Stimulated activated CD4-positive, alpha-beta T cell treated with anti-CD3 and anti-CD28 coated beads, TNF-alpha, amount 100 ng/mL, for 1 hour (primary cell): Measurements from ENCODE around the gene GPR107.

Experiments
- DNase-seq, 3 donors: peaks; one replicate each; pipeline ENCODE4 v3.0.0-alpha.2; 2020; ENCODE audit warnings: low read depth in 3 of 3, low spot score in 1 of 3

Gene GPR107

GRCh38 chr9:130107234-130107861 lies 53.6 kb downstream of the GPR107 start:
- peak; percentile 62 to 74 (median 65) for DNase-seq

GRCh38 chr9:130107955-130108354 lies 54.2 kb downstream of the GPR107 start:
- DNase-seq = no peak

- DNase-seq = no peak
These were observed 56.5 kb downstream of the GPR107 start for GRCh38 chr9:130110166-130110565.

GRCh38 chr9:130110596-130111021 lies 56.9 kb downstream of the GPR107 start:
- DNase-seq = no peak

- no peak for DNase-seq
These were observed 58.3 kb downstream of the GPR107 start for GRCh38 chr9:130111786-130112537.

GRCh38 chr9:130112538-130113151 lies 58.9 kb downstream of the GPR107 start:
- DNase-seq = no peak

DNA sequence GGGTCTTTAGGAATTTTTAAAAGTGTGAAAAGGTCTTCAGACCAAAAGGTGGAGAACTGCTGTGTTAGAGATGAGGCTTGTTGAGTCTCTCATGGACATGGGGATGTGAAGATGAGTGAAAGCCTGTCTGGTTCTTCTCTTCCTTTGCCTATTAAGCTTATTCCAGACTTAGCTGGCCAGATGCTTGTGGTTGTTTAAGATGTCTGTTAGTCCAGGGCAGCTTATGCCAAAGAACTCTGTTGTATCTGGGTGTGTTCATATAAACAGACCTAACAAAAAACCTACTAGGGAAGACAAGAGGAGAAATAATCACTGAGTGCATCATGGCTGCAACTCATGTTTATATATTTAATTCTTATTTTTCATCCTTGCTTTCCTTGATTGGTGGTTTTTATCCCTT lies 61.0 kb downstream of the GPR107 start:
- DNase-seq = no peak

- DNase-seq = no peak
These were observed 62.6 kb downstream of the GPR107 start for GRCh38 chr9:130116346-130116745.

DNA sequence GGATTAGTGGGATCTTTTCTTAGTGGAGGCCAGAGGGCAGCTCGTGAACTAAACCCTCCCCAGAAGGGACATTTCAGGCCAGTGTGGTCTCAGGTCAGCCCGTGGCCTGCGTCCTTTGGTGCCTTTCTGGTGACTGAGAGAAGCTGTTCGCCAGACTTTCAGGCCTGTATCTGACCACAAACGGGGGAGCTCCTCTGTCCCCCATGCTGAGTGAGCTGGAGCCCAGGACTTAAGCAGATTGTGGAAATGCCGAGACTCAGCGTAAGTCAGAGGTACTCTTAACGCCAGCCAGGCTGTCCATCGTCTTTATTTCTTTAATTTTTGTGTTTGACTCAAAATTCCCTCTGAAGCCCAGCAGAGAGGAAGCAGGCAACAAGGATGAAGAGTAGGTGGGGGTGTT lies 63.7 kb downstream of the GPR107 start:
- no peak for DNase-seq

- DNase-seq = no peak
These were observed 64.3 kb downstream of the GPR107 start for GRCh38 chr9:130117816-130118632.

DNA sequence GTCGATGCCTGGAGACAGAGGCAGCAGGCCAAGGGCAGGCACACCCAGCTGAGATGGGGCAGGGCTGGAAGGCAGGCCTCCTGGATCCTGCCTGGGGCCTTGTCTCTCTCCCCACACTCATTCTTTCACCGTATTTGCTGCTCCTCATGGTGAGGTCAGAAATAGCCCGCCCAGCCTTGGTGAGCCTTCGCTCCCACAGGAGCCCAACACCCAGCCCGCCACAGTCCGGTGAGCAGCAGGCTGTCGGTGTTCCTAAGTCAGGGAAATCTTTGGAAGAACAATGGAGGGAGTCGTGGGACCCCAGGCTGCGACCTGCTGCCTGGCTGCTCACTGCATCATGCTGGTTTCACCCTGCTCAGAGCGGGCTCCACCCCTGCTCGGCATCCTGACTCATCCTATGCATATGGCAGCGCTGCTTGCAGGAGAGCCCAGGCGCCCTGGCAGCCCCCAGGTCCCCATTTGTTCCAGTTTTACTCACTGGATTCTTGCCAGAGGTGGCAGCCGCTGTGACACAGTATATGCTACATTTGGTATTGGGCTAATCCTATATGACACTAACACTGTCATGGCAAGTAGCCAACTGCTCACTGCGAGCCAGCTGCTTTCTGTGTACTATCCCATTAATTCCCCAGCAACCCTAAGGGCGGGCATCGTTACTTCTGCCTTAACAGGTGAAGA lies 65.3 kb downstream of the GPR107 start:
- no peak for DNase-seq

GRCh38 chr9:130119519-130120298 lies 66.0 kb downstream of the GPR107 start:
- no peak for DNase-seq

DNA sequence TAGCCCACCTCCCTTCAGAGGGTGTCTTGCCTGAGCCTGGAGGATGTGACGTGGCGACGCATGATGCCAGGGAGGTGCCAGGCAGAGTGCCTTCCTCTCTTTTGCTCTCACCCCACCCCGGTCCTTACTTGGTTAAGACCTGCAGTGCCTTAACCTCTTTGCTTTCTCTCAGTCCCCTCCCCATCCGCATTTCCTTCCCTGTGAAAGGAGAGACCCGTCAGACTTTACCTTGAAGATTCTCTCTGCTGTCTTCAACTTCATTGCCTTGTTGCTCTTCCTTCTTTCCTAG lies 66.5 kb downstream of the GPR107 start:
- DNase-seq = no peak

GRCh38 chr9:130120832-130121231 lies 67.1 kb downstream of the GPR107 start:
- DNase-seq = no peak

- no peak for DNase-seq
These were observed 68.8 kb downstream of the GPR107 start for GRCh38 chr9:130122456-130122855.

DNA sequence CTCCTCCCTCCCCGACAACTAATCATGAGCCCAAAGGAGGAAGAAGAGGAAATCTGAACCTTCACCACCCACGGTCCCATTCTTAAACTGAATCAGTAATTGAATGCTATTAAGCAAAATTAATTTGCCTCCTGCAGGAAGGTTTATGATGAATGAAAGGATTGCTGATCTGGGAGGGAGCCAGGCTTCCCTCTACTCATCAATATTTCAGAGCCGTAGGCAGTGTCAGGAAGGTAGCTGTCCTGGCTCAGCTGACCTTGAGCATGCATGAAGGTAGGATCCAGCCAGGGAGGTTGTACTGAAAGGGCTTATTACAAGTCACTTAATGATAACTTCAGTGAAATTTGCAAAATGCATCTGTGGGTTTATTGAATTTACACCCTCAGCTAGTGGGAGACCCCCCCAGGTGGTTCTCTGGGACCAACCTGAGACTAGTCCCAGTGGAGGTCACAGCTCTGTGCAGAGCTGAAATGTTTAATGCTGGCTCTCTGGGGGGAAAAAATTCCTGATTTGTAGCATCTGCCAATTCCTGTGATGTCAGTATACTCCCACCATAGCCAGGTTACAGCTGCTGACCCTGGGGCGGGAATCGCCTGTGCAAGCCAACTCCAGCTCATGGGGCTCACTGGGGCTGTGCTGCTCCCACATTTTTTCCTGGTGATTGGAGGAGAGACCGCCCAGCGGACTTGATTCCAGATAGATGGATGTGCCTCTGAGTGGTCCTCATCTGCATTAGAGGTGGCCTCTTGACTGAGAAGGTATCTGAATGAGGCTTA lies 70.6 kb downstream of the GPR107 start:
- no peak for DNase-seq

DNA sequence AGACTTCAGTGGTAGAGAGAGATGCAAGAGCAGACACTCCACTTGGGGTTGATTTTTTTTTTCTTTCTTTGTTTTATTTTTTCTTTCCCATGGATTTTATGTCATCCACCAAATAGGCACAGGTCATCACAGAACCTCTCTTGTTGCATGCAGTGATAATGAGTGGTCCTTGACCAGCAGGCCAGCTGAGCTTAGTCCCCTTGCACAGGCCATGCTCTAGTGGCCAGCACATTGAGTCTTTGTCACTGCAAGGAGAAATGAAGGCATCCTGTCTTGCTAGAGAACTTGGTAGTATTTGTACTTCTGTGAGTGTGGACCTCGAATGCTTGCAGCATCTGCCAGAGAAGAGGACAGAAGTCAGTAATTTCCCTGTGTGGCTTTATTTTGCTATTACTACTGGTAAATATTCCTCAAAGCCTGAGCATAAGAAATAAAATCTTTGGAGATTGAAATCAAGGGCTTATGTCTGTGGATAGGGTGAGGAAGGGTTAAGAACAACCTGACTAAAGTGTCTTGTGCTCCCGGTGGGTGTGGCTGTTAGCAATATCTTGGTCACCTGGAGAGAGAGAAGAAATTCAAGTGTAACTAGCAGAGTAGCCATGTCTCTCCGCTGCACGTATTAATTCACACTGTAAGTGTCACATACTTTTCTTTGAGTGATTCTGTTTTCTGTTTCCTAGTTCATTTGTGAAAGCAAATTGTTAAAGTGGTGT lies 73.2 kb downstream of the GPR107 start:
- no peak for DNase-seq

DNA sequence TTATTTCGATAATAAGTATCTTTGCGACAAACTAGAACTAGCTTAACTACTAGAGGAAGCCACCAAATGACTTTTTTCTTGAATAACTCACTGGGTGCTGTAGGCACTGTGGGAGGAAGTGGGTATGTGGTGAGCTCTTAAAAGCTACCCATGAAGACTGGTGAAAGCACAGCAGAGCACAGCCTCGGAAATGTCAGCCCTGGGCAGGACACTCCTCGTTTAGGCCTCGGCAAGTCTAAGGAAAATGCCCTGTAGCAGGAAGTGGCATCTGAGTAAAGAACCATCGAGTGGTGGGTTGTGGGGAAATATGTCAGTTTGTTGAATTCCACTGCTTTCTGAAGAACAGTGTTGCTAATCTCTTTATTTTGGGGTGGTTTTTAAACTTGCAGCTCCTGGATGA lies 74.5 kb downstream of the GPR107 start:
- peak; percentile 31 to 62 (median 59) for DNase-seq
